Measurements from ENCODE around the gene C1orf105.

C1orf105 gene

DNA sequence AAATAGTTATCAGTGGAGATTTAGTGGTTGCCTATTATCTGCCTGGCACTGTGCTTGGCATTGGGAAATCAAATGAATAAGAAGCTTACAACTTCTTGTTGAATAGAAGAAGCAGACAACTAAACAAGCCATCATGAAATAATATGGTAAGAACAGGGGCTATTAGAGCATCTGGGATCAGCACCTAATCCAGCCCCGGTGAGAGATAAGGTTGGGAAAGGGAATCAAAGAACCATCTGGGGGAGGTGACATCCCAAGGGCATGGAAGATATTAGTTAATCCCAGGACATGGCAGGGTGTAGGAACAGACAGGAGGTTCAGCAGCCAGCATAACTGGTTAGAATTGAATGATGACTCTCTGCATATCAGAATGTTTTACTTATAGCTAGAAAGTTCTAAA is 76.2 kb downstream of the C1orf105 start:
- DNase-seq = no peak

DNA sequence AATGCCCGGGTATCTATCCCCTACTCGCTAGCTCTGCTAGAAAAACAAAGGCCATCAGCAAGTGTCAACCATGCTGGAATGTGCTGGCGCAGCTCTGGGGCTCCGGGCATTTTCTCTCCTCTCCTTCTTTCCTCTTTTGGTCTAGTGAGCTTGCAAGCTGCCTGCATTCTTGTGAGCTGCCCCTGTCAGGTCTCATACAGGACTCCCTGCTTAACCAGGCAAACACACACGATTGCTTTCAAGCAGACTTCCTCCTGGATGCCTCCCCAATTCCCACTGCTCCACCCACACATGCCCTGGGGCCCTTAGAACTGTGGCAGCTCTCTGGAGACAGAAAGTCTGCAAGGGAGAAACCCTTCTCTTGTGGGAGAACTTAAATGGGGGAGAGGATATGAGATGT is 76.7 kb downstream of the C1orf105 start:
- DNase-seq = no peak

DNA sequence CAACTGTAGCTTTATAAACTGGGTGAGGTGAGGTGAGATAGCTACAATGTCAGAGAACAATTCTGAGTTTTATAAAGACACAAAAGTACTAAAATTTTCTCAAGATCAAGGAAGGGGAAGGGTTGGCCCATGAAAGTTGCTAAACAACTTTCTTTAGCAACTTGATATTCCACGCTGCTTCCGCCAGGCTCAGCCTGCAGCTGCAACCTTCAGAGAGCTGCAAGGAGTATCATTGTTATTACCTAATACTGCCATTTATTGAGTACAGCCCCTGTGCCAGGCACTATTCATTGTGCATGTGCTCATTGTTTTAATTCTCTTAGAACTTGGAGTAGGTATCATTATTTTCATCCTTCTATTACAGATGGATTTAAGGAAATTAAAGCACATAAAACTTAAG is 78.4 kb downstream of the C1orf105 start:
- no peak for DNase-seq

DNA sequence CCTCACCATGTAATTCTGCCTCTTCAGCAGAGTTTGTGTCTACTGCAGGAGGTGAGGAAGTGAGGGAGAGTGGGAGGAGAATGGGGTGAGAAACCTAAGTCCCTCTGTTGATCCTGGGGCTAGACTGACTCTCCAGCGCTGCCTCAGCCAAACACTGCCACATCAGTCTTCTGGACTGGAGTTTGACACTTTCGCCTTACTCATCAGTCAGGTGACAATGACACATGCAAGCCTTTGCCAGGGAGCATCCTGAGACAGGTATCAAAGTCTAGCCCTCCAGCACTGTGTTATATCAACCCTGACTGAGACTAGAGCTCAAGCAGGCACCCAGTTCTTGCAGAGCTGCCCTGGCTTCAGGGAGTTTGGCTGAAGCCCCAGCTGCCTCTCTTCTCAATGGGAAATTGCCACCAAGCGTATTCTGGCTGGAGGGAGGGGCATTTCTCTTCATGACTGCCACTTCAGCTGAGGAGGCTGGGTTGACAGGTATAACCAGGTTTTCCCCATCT is 79.2 kb downstream of the C1orf105 start:
- DNase-seq = no peak

DNA sequence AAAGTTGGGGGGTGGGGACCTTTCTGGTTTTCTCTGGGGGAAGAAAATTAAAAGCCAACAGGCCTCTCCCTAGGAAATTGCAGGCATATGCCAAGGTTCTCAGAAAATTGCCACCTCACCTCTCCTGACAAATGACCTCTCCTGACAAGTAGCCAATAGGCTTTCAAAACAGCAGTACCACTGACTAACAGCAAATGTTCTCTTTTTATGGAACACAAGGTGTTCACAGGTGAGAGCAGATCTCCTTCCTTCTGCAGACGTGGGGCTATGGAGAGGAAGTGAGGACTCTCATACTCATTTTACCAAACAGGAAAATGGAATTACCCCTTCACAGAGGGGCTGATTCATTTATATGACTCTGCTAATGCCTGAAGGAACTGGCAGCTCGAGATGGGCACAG is 79.7 kb downstream of the C1orf105 start:
- no peak for DNase-seq

DNA sequence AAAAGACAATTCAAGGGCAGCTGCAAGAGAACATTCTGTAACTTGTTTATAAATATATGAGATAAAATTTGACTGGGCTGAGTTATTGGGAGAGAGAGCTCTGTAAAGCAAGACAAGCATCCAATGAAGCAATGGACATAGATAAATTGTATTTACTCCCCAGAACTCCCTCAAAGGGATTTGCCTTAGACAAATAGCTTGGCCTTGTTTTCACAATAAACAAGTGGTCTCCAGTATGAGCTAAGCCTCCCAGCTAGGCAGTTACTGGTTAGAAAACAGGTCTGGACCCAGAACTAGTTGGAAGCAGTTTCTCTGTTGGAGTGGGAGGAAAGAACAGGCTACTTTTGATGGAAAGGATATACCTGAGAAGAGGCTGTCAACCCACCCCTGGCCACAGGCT is 87.3 kb downstream of the C1orf105 start:
- no peak for DNase-seq

DNA sequence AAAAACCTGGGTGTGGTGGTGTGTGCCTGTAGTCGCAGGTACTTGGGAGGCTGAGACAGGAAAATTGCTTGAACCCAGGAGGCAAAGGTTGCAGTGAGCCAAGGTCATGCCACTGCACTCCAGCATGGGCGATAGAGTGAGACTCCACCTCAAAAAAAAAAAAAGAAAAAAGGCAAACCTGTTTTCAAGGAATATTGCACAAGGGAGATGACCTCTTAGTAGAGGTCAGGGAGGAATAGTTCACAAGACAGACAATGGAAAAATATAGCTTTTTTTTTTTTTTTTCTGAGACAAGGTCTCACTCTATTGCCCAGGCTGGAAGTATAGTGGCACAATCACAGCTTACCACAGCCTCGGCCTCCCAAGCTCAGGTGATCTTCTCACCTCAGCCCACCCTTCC is 90.0 kb downstream of the C1orf105 start:
- DNase-seq = no peak

DNA sequence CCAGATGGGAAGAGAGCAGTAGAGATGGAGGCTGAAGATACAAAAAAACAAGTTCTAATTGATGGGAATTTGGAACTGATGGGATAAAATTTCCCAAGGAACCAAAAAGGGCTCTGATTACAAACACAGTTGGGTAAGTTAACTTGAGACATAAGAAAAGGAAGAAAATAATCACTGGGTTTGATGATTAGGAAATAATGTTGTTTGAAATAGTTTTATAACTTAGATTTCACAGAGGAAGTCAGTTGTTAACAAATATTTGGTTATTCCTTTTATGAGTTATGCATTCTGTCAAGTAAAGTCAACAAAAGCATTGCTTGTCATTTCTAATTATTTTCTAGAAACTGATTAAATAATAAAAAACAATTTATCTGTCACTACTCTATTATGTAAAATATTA is 92.1 kb downstream of the C1orf105 start:
- no peak for DNase-seq

DNA sequence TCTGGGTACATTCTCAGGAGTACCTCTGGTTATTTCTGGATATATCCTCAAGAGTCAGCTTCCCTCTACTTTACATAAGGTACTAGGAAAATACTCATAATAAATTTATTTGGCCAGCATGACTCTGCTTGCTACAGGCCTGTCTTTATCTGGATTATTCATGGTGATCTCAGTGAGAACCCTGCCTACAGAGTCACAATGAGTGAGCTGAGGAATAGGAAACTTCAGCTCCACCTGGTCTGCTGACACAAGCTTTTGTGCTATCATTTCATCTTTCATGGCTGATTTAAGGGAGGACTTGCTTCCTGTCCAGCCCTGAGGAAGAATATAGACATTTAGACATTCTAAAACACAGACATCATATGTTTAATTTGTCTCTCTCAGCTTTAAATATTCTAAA is 93.0 kb downstream of the C1orf105 start:
- no peak for DNase-seq

DNA sequence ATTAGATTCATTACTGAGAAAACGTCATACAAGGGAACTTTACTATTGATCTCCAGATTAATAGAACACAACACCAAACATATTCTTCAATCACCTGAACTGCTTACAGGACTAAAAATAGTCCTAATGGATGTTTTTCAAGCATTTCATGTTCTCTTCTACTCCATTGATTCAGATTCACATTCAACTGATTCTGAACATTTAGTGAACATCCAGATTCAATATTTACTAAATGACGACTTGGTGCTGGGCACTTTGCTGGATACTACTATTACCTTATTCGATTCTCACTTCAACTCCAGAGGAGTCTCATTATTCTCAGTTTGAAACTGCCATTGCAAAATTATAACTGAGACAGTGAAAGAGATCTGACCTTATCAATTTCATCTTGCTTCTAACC is 93.6 kb downstream of the C1orf105 start:
- DNase-seq = no peak

DNA sequence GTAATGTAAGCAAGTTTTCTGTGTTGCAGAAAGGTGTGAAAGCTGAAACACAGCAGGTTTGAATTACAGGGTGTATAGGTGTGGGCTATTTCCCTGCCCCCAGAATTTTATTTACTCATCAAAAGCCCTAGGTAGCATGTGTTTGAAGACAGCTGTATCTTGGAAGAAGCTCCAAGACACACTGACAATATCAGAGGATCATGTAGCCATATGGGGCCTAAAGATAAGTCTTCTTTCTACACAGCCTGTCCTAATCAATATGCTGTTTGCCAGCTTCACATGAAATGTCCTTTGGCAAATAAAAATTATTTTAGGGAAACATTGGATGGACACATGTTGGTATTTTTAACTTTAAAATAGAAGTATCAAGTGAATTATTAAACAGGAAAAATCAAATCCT is 95.0 kb downstream of the C1orf105 start:
- no peak for DNase-seq

DNA sequence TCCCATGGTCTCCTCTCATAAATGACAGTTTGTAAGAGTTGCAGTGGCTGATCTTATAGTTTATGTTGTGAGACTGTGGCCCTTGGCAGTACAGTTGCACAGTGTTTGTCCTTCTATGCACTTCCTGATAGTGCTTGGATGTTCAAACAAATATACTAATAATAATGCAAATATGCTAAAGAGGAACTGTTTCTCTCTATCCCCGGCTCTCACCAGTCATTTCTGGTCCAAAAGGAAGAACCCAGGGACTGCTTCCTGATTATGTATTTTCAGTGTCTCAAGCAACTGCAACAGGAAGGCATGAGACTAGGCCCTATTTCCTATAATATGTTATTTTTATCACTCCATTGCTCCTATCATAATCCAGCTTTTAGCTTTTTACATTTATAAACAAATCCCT is 95.4 kb downstream of the C1orf105 start:
- DNase-seq = no peak

DNA sequence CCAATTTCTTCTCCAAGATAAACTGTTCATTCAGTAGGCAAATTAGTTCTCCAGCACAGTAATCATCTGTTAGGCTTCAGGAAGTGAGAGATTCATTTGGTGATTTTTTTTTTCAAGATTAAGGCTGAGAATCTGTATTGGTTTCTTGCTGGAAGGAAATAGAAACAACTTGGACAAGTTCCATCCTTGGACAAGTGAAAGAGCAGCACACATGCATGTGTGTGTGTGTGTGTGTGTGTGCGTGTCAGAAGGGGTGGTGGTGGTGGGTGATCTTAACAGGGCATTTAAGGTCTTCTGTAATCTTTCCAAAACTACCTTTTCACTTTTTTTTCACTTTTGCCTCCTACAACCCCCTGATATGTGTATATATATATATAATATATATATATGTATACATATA is 96.6 kb downstream of the C1orf105 start:
- no peak for DNase-seq

DNA sequence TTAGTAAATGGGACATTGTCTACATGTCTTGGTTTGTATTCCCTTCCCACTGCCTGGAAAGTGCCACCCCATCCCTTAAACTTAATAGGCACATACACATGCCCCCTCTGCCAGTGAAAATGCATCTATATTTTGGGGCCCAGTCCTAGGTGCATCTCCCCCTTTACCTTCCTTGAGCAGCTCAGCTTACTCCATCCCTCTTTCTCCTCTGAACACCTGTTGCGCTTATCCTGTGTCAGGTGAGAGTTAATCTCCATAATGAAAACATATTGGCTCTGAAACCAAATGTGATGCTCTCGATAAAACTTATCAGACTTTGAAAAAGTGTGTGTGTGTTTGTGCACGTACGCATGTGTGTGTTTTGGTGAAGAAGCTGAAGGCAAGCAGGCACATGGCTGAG is 97.1 kb downstream of the C1orf105 start:
- no peak for DNase-seq
